H9 (cell line): ENCODE results near the gene IGF1. TPM values are rescaled to one million over a fixed set of nuclear protein-coding genes. Genes with fewer than 3 reads are reported as not detected.

Experiments
- DNase-seq: peaks from one replicate; pipeline ENCODE4 v3.0.0-alpha.2; 2017
- H2AFZ ChIP-seq: one replicate; pipeline ENCODE4 v1.6.1; 2013; ENCODE audit warnings: mild to moderate bottlenecking, low read length, control low read depth, moderate library complexity
- H2AK5ac ChIP-seq: 2 replicates; pipeline ENCODE4 v1.6.1; 2013; ENCODE audit warnings: low read length, control low read depth, mixed read lengths; ENCODE audit not compliant: insufficient read length
- H2BK120ac ChIP-seq: one replicate; pipeline ENCODE4 v1.6.1; 2013; ENCODE audit warnings: low read depth, mild to moderate bottlenecking, low read length, control low read depth, inconsistent platforms; ENCODE audit not compliant: poor library complexity, severe bottlenecking
- H2BK12ac ChIP-seq: 2 replicates; pipeline ENCODE4 v1.6.1; 2013; ENCODE audit warnings: low read length, control low read depth, mixed read lengths, low read depth; ENCODE audit not compliant: insufficient read length
- H2BK15ac ChIP-seq: 2 replicates; pipeline ENCODE4 v1.6.1; 2013; ENCODE audit warnings: low read depth, low read length, control low read depth
- H2BK20ac ChIP-seq: one replicate; pipeline ENCODE4 v1.6.1; 2013; ENCODE audit warnings: low read depth, mild to moderate bottlenecking, low read length, control low read depth, inconsistent platforms; ENCODE audit not compliant: poor library complexity, severe bottlenecking
- H2BK5ac ChIP-seq: 2 replicates; pipeline ENCODE4 v1.6.1; 2013; ENCODE audit warnings: low read length, control low read depth, mixed read lengths; ENCODE audit not compliant: insufficient read length
- H3K14ac ChIP-seq: 2 replicates; pipeline ENCODE4 v1.6.1; 2013; ENCODE audit warnings: low read length, control low read depth; ENCODE audit not compliant: insufficient read depth
- H3K18ac ChIP-seq: 2 replicates; pipeline ENCODE4 v1.6.1; 2013; ENCODE audit warnings: low read depth, mild to moderate bottlenecking, mixed read lengths, low read length, control low read depth; ENCODE audit not compliant: insufficient read length
- H3K23ac ChIP-seq: 2 replicates; pipeline ENCODE4 v1.6.1; 2013; ENCODE audit warnings: low read length, control low read depth, mixed read lengths, low read depth; ENCODE audit not compliant: insufficient read length
- H3K23me2 ChIP-seq: 2 replicates; pipeline ENCODE4 v1.6.1; 2013; ENCODE audit warnings: low read depth, mild to moderate bottlenecking, mixed read lengths, low read length, control low read depth; ENCODE audit not compliant: insufficient read length, poor library complexity, severe bottlenecking
- H3K27ac ChIP-seq: 2 replicates; pipeline ENCODE4 v1.5.1; 2013; ENCODE audit warnings: low read length, control low read depth, mixed read lengths, low read depth; ENCODE audit not compliant: insufficient read length
- H3K27me3 ChIP-seq: 2 replicates; pipeline ENCODE4 v1.6.1; 2013; ENCODE audit warnings: low read length, control low read depth, inconsistent platforms; ENCODE audit not compliant: insufficient read depth
- H3K4ac ChIP-seq: 2 replicates; pipeline ENCODE4 v1.6.1; 2013; ENCODE audit warnings: low read depth, mild to moderate bottlenecking, control low read depth, inconsistent platforms, low read length, moderate library complexity
- H3K4me1 ChIP-seq: 2 replicates; pipeline ENCODE4 v1.6.1; 2013; ENCODE audit warnings: low read length, control low read depth, inconsistent platforms; ENCODE audit not compliant: insufficient read depth
- H3K4me2 ChIP-seq: 2 replicates; pipeline ENCODE4 v1.6.1; 2013; ENCODE audit warnings: low read length, control low read depth, mixed read lengths; ENCODE audit not compliant: insufficient read length, insufficient read depth
- H3K56ac ChIP-seq: 2 replicates; pipeline ENCODE4 v1.6.1; 2013; ENCODE audit warnings: low read depth, mild to moderate bottlenecking, mixed read lengths, low read length, control low read depth; ENCODE audit not compliant: insufficient read length
- H3K79me1 ChIP-seq: 2 replicates; pipeline ENCODE4 v1.6.1; 2013; ENCODE audit warnings: low read depth, mild to moderate bottlenecking, moderate library complexity, low read length, control low read depth, inconsistent platforms; ENCODE audit not compliant: insufficient read depth, poor library complexity, severe bottlenecking
- H3K79me2 ChIP-seq: 2 replicates; pipeline ENCODE4 v1.6.1; 2013; ENCODE audit warnings: low read length, control low read depth, inconsistent platforms; ENCODE audit not compliant: insufficient read depth
- H3K9ac ChIP-seq: 2 replicates; pipeline ENCODE4 v1.6.1; 2013; ENCODE audit warnings: low read length, control low read depth, mixed read lengths; ENCODE audit not compliant: insufficient read length; ENCODE audit errors: extremely low read depth
- H3K9me3 ChIP-seq: one replicate; pipeline ENCODE4 v1.6.1; 2013; ENCODE audit warnings: low read depth, low read length, inconsistent platforms; ENCODE audit not compliant: control insufficient read depth
- H3T11ph ChIP-seq: one replicate; pipeline ENCODE4 v1.6.1; 2013; ENCODE audit warnings: mild to moderate bottlenecking, low read length, control low read depth, inconsistent platforms
- H4K20me1 ChIP-seq: one replicate; pipeline ENCODE4 v1.6.1; 2013; ENCODE audit not compliant: control insufficient read depth, insufficient read length, insufficient read depth
- H4K5ac ChIP-seq: 2 replicates; pipeline ENCODE4 v1.6.1; 2013; ENCODE audit warnings: low read depth, mild to moderate bottlenecking, mixed read lengths, low read length, control low read depth; ENCODE audit not compliant: insufficient read length
- H4K8ac ChIP-seq: replicated peaks from 2 replicates; pipeline ENCODE4 v1.6.1; 2013; ENCODE audit warnings: low read length, control low read depth, mixed read lengths, low read depth; ENCODE audit not compliant: insufficient read length
- H4K91ac ChIP-seq: 2 replicates; pipeline ENCODE4 v1.6.1; 2013; ENCODE audit warnings: low read depth, mild to moderate bottlenecking, moderate library complexity, mixed read lengths, low read length, control low read depth; ENCODE audit not compliant: insufficient read length
- H3K27ac Mint-ChIP-seq, 3 experiments: 2 replicates in 2 of 3; 3 replicates in 1 of 3; pipeline ENCODE4 v1.8.0; 2020 to 2021; ENCODE audit warnings: mixed read lengths in 3 of 3, mild to moderate bottlenecking in 1 of 3, moderate library complexity in 1 of 3
- H3K27me3 Mint-ChIP-seq: 2 replicates; pipeline ENCODE4 v1.8.0; 2021; ENCODE audit warnings: low read depth, mild to moderate bottlenecking, moderate library complexity, mixed read lengths
- H3K36me3 Mint-ChIP-seq, 3 experiments: 2 replicates in 2 of 3; 3 replicates in 1 of 3; pipeline ENCODE4 v1.8.0; 2020 to 2021; ENCODE audit warnings: low read depth in 3 of 3, mixed read lengths in 3 of 3; ENCODE audit not compliant: insufficient read depth in 1 of 3
- H3K4me1 Mint-ChIP-seq, 2 experiments: 2 replicates each; pipeline ENCODE4 v1.8.0; 2020; ENCODE audit warnings: mixed read lengths in 2 of 2
- H3K4me3 Mint-ChIP-seq, 2 experiments: 2 replicates in 1 of 2; 3 replicates in 1 of 2; pipeline ENCODE4 v1.8.0; 2020 to 2021; ENCODE audit warnings: mild to moderate bottlenecking in 2 of 2, mixed read lengths in 2 of 2, moderate library complexity in 1 of 2
- H3K9me3 Mint-ChIP-seq, 2 experiments: 2 replicates in 1 of 2; 3 replicates in 1 of 2; pipeline ENCODE4 v1.8.0; 2020; ENCODE audit warnings: mild to moderate bottlenecking in 2 of 2, mixed read lengths in 2 of 2, moderate library complexity in 1 of 2
- CTCF ChIP-seq: fragments of 200-600 bp; sonication (generic); conservative IDR thresholded peaks from 3 replicates; pipeline ENCODE4 v1.8.0; 2021; ENCODE audit warnings: antibody characterized with exemption, mild to moderate bottlenecking
- total RNA-seq: library from RNA; stranded (reverse); gene quantifications from 2 replicates; pipeline ENCODE4 v1.2.1, GENCODE V29; 2021

Gene IGF1
- total RNA-seq, 1 experiment from 2014 or later = not detected

DNA sequence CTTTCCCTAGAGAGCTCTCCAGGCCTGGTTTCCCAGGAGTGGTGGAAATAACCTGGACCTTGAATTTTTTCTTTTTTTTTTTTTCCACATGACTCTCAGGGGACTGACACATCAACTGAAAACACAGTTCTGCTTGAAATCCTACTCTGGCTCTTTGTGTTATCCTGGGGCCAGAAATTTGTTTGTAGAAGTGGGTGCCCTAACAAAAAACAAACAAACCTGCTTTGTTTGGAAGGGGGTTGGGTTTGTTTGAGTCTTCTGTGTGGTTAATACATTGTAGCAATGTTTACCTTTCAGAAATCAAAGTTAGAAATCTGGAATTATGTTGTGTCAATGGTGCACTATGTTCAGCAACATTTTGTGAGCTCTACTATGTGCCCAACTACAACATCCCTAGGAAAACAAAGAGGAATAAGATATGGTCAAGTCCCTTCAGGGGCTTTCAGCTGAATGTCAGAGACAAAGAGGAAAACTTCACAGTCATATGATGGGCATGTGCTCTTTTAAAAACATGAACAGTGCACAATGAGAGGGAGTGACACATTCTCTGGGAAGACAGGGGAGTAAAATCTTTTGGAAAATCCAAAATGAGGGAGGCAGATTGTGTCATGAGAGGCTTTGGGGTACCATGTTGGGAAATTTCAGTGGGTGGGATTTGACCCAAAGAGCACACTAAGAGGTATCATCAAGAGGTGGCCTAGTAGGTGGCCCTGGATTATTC lies 1.5 kb upstream of the IGF1 start:
- Histone ChIP-seq H2AK5ac (no peak overlapping the region), H4K5ac (no peak overlapping the region), H3K9ac (no peak overlapping the region), H3K79me1 (no peaks in the 10 kb centered on the region), H3K4me1 (no peaks in the 10 kb centered on the region; the same call in 1 of the 2 replicates), H4K91ac (no peak overlapping the region), H2BK120ac (no peak overlapping the region), H3K18ac (no peak overlapping the region), H4K8ac (no peak overlapping the region), H2BK20ac (no peak overlapping the region), H2AFZ (no peak overlapping the region), H2BK15ac (no peak overlapping the region), H3K56ac (no peak overlapping the region), H3K4ac (no peak overlapping the region), H3T11ph (no peak overlapping the region), H3K27ac (no peak overlapping the region), H3K27me3 (no peaks in the 10 kb centered on the region), H3K23ac (no peak overlapping the region), H3K14ac (no peak overlapping the region), H4K20me1 (no peaks in the 10 kb centered on the region), H3K23me2 (no peaks in the 10 kb centered on the region), H3K9me3 (no peaks in the 10 kb centered on the region), H2BK5ac (no peak overlapping the region), H3K4me2 (no peak overlapping the region), H3K79me2 (no peaks in the 10 kb centered on the region), H2BK12ac (no peak overlapping the region)
- TF ChIP-seq CTCF = no peak
- Mint-ChIP-seq H3K9me3 (no peaks in the 10 kb centered on the region), H3K27ac (no peak overlapping the region), H3K27me3 (no peaks in the 10 kb centered on the region), H3K36me3 (no peaks in the 10 kb centered on the region; a peak in 1 of 7 replicates), H3K4me3 (no peak overlapping the region), H3K4me1 (peaks cover 7 to 10% of the 10 kb centered on the region in 2 experiments)
- DNase-seq = no peak
